HL-60 (cell line): Measurements from ENCODE around the gene PLCD1.

Source experiments
- DNase-seq, 2 experiments: peaks; one replicate each; pipeline ENCODE4 v3.0.0-alpha.2; 2010 to 2020; ENCODE audit warnings: low read depth in 1 of 2, low spot score in 1 of 2
- H3K27ac ChIP-seq: fragments of 250-450 bp; sonication (Bioruptor Pico); replicated peaks from 2 replicates; pipeline ENCODE4 v1.5.1; 2020; ENCODE audit warnings: mild to moderate bottlenecking, moderate library complexity
- H3K27me3 ChIP-seq: fragments of 250-450 bp; sonication (Bioruptor Pico); 2 replicates; pipeline ENCODE4 v1.5.1; 2021; ENCODE audit warnings: mild to moderate bottlenecking, moderate library complexity; ENCODE audit not compliant: insufficient read depth, poor library complexity, severe bottlenecking
- H3K4me3 ChIP-seq: replicated peaks from 2 replicates; pipeline ENCODE4 v1.5.1; 2011; ENCODE audit warnings: mild to moderate bottlenecking, control low read depth, low read length; ENCODE audit not compliant: insufficient read depth
- CTCF ChIP-seq: IDR thresholded peaks from one replicate; pipeline ENCODE4 v1.5.1; 2011; ENCODE audit warnings: low read length, control low read depth, inconsistent platforms; ENCODE audit not compliant: insufficient read depth
- GABPA ChIP-seq: IDR thresholded peaks from 2 replicates; pipeline ENCODE4 v1.6.1; 2012; ENCODE audit warnings: low read depth
- POLR2AphosphoS5 ChIP-seq: IDR thresholded peaks from 2 replicates; pipeline ENCODE4 v1.6.1; 2012; ENCODE audit warnings: low read depth
- REST ChIP-seq: IDR thresholded peaks from 2 replicates; pipeline ENCODE4 v1.6.1; 2012; ENCODE audit warnings: low read depth; ENCODE audit not compliant: insufficient replicate concordance
- SPI1 ChIP-seq: IDR thresholded peaks from 2 replicates; pipeline ENCODE4 v1.6.1; 2012; ENCODE audit warnings: low read depth, mild to moderate bottlenecking, borderline replicate concordance

Gene PLCD1

GRCh38 chr3:38011111-38011510 is 18.3 kb downstream of the PLCD1 start:
- TF ChIP-seq POLR2AphosphoS5 (no peak), REST (no peak), SPI1 (no peak), GABPA (no peak), CTCF (no peak)
- H3K27me3 ChIP-seq, result no peaks in the 10 kb centered on the region
- no peak overlapping the region for H3K27ac ChIP-seq
- H3K4me3 ChIP-seq, result no peak overlapping the region
- DNase-seq, result no peak

GRCh38 chr3:38009807-38010591 is 19.4 kb downstream of the PLCD1 start:
- no peak for DNase-seq
- Histone ChIP-seq H3K27ac (no peak overlapping the region), H3K27me3 (no peaks in the 10 kb centered on the region), H3K4me3 (no peak overlapping the region)
- TF ChIP-seq SPI1, result no peak
- no peak; the same call in 1 of the 2 replicates for TF ChIP-seq POLR2AphosphoS5
- TF ChIP-seq GABPA, result no peak
- TF ChIP-seq CTCF, result no peak
- TF ChIP-seq REST, result no peak

- TF ChIP-seq REST (no peak), SPI1 (no peak), POLR2AphosphoS5 (no peak), GABPA (no peak), CTCF (no peak)
- H3K27me3 ChIP-seq, result no peaks in the 10 kb centered on the region
- no peak overlapping the region for H3K4me3 ChIP-seq
- H3K27ac ChIP-seq, result no peak overlapping the region
- DNase-seq, result no peak
Measured at GRCh38 chr3:38008971-38009580, 20.4 kb downstream of the PLCD1 start.
